Activated CD8-positive, alpha-beta memory T cell treated with anti-CD3 and anti-CD28 coated beads for 48 hours (primary cell): ENCODE results near the gene XPNPEP1.
A peak's percentile ranks its signal among the peaks of the same experiment; 100 is the strongest.

ENCODE experiments used
- DNase-seq, 3 experiments: peaks; one replicate each; pipeline ENCODE4 v3.0.0-alpha.2; 2020; ENCODE audit warnings: low read depth in 2 of 3, low spot score in 2 of 3

Gene XPNPEP1

GRCh38 chr10:109895095-109895818 is 28.1 kb downstream of the XPNPEP1 start:
- no peak for DNase-seq

- no peak for DNase-seq
Measured at GRCh38 chr10:109894516-109894915, 28.8 kb downstream of the XPNPEP1 start.

- DNase-seq, result no peak
Measured at GRCh38 chr10:109893386-109893785, 29.9 kb downstream of the XPNPEP1 start.

- DNase-seq, result no peak
Measured at GRCh38 chr10:109892931-109893330, 30.4 kb downstream of the XPNPEP1 start.

GRCh38 chr10:109892117-109892516 is 31.2 kb downstream of the XPNPEP1 start:
- no peak for DNase-seq

GRCh38 chr10:109891105-109891504 is 32.2 kb downstream of the XPNPEP1 start:
- no peak for DNase-seq

- DNase-seq, result no peak
Measured at GRCh38 chr10:109889867-109890266, 33.4 kb downstream of the XPNPEP1 start.

- no peak for DNase-seq
Measured at GRCh38 chr10:109887776-109888175, 35.5 kb downstream of the XPNPEP1 start.

- no peak for DNase-seq
Measured at GRCh38 chr10:109887243-109887642, 36.1 kb downstream of the XPNPEP1 start.

GRCh38 chr10:109886781-109887140 is 36.5 kb downstream of the XPNPEP1 start:
- no peak for DNase-seq

- no peak for DNase-seq
Measured at GRCh38 chr10:109886037-109886780, 37.1 kb downstream of the XPNPEP1 start.

- DNase-seq, result peak in 2 of 3 experiments; percentile 14 to 16
Measured at GRCh38 chr10:109883859-109884771, 39.2 kb downstream of the XPNPEP1 start.

- DNase-seq, result no peak
Measured at GRCh38 chr10:109882251-109883057, 40.9 kb downstream of the XPNPEP1 start.

GRCh38 chr10:109881769-109882057 is 41.6 kb downstream of the XPNPEP1 start:
- no peak for DNase-seq

- no peak for DNase-seq
Measured at GRCh38 chr10:109880886-109881768, 42.2 kb downstream of the XPNPEP1 start.

- no peak for DNase-seq
Measured at GRCh38 chr10:109877546-109877945, 45.8 kb downstream of the XPNPEP1 start.

GRCh38 chr10:109875828-109876821 is 47.2 kb downstream of the XPNPEP1 start:
- DNase-seq, result no peak

GRCh38 chr10:109875151-109875568 is 48.2 kb downstream of the XPNPEP1 start:
- no peak for DNase-seq

GRCh38 chr10:109871476-109871875 is 51.8 kb downstream of the XPNPEP1 start:
- no peak for DNase-seq
